ENCODE measurements around the gene C1orf53. TPM values are rescaled to one million over a fixed set of nuclear protein-coding genes. Genes with fewer than 3 reads are reported as not detected.
"Not testable (repeated sequence)": the region's sequence is repeated elsewhere in the genome, so short reads cannot be mapped to it uniquely, and the experiment has no call there.

The C1orf53 gene
- total and polyA plus RNA-seq, 5 experiments from 2014 or later, result 1.4 to 2.7 TPM; not detected in 3

- Mint-ChIP-seq H3K4me3 (peak overlapping the region in 6 of 10 donors; percentile 2 to 60 (median 32)), H3K27me3 (peaks cover 29 to 80% (median 53%) of the 10 kb centered on the region in 5 donors), H3K36me3 (no peaks in the 10 kb centered on the region), H3K9me3 (no peaks in the 10 kb centered on the region), H3K27ac (no peak overlapping the region), H3K4me1 (peaks cover 0 to 7% (median 1%) of the 10 kb centered on the region in 4 donors)
- ATAC-seq, result peak; percentile 50 to 54
- DNase-seq, result peak in 1 of 10 donors; percentile 21
- POLR2A ChIA-PET, result no interaction called here
Measured at GRCh38 chr1:197928849-197929336, 26.5 kb downstream of the C1orf53 start.

GRCh38 chr1:197933016-197933415 is 30.6 kb downstream of the C1orf53 start:
- H3K27me3 Mint-ChIP-seq, result peaks cover 13 to 66% (median 32%) of the 10 kb centered on the region in 5 donors
- H3K9me3 Mint-ChIP-seq, result no peaks in the 10 kb centered on the region
- no peak for ATAC-seq
- peaks cover 0 to 7% (median 1%) of the 10 kb centered on the region in 4 donors for H3K4me1 Mint-ChIP-seq
- H3K36me3 Mint-ChIP-seq, result no peaks in the 10 kb centered on the region
- no peak for DNase-seq
- H3K4me3 Mint-ChIP-seq, result no peak overlapping the region
- POLR2A ChIA-PET, result no interaction called here
- no peak overlapping the region for H3K27ac Mint-ChIP-seq

GRCh38 chr1:197933647-197934046 is 31.2 kb downstream of the C1orf53 start:
- no peaks in the 10 kb centered on the region for H3K36me3 Mint-ChIP-seq
- no peak for DNase-seq
- peaks cover 8 to 65% (median 29%) of the 10 kb centered on the region in 5 donors for H3K27me3 Mint-ChIP-seq
- ATAC-seq, result no peak
- H3K27ac Mint-ChIP-seq, result no peak overlapping the region
- POLR2A ChIA-PET, result no interaction called here
- H3K4me3 Mint-ChIP-seq, result no peak overlapping the region
- no peaks in the 10 kb centered on the region for H3K9me3 Mint-ChIP-seq
- peaks cover 0 to 4% (median 1%) of the 10 kb centered on the region in 4 donors for H3K4me1 Mint-ChIP-seq

GRCh38 chr1:197937381-197937780 is 35.0 kb downstream of the C1orf53 start:
- H3K4me3 Mint-ChIP-seq, result no peak overlapping the region
- H3K36me3 Mint-ChIP-seq, result no peaks in the 10 kb centered on the region
- no peak for DNase-seq
- no peak for ATAC-seq
- H3K9me3 Mint-ChIP-seq, result no peaks in the 10 kb centered on the region
- no peak overlapping the region for H3K27ac Mint-ChIP-seq
- no peaks in the 10 kb centered on the region for H3K4me1 Mint-ChIP-seq
- POLR2A ChIA-PET, result interaction anchor here (0.6 kb wide), 1 partner anchor 13 kb away, joined by 3 read pairs; no protein-coding TSS in a partner anchor
- peaks cover 5 to 31% (median 13%) of the 10 kb centered on the region in 5 donors for H3K27me3 Mint-ChIP-seq

- POLR2A ChIA-PET, result no interaction called here
- no peaks in the 10 kb centered on the region for H3K9me3 Mint-ChIP-seq
Measured at GRCh38 chr1:197937892-197938291, 35.5 kb downstream of the C1orf53 start.

GRCh38 chr1:197939159-197939980 is 36.9 kb downstream of the C1orf53 start:
- not testable (repeated sequence) for H3K4me3 Mint-ChIP-seq

More at GRCh38 chr1:197937892-197938291, 35.5 kb downstream of the C1orf53 start:
- no peak for DNase-seq
- H3K27me3 Mint-ChIP-seq, result peaks cover 5 to 29% (median 13%) of the 10 kb centered on the region in 5 donors
- no peak for ATAC-seq
- H3K36me3 Mint-ChIP-seq, result no peaks in the 10 kb centered on the region
- no peak overlapping the region for H3K4me3 Mint-ChIP-seq
- H3K27ac Mint-ChIP-seq, result no peak overlapping the region
- H3K4me1 Mint-ChIP-seq, result no peaks in the 10 kb centered on the region

GRCh38 chr1:197942042-197942441 is 39.6 kb downstream of the C1orf53 start:
- DNase-seq, result no peak
- no peak for ATAC-seq
- Mint-ChIP-seq H3K9me3 (peaks cover 0 to 4% (median 0%) of the 10 kb centered on the region in 9 donors), H3K4me3 (no peak overlapping the region), H3K36me3 (no peaks in the 10 kb centered on the region), H3K4me1 (no peaks in the 10 kb centered on the region), H3K27me3 (peaks cover 5 to 34% (median 16%) of the 10 kb centered on the region in 5 donors), H3K27ac (no peak overlapping the region)
- POLR2A ChIA-PET, result no interaction called here

More at GRCh38 chr1:197939159-197939980, 36.9 kb downstream of the C1orf53 start:
- DNase-seq, ATAC-seq, H3K9me3 Mint-ChIP-seq, H3K4me1 Mint-ChIP-seq, H3K27ac Mint-ChIP-seq, H3K36me3 Mint-ChIP-seq, POLR2A ChIA-PET: not testable (repeated sequence)
- peaks cover under 1 to 26% (median 16%) of the 10 kb centered on the region in 5 donors for H3K27me3 Mint-ChIP-seq

GRCh38 chr1:197944485-197944884 is 42.1 kb downstream of the C1orf53 start:
- ATAC-seq (no peak), DNase-seq (no peak)
- H3K36me3 Mint-ChIP-seq, result no peaks in the 10 kb centered on the region
- POLR2A ChIA-PET, result no interaction called here
- H3K27ac Mint-ChIP-seq, result peak overlapping the region in 1 of 10 donors; percentile 39
- no peak overlapping the region for H3K4me3 Mint-ChIP-seq
- H3K27me3 Mint-ChIP-seq, result peaks cover 5 to 24% (median 12%) of the 10 kb centered on the region in 5 donors
- peaks cover 14 to 18% (median 16%) of the 10 kb centered on the region in 4 donors for H3K4me1 Mint-ChIP-seq
- peaks cover 0 to 4% (median 0%) of the 10 kb centered on the region in 9 donors for H3K9me3 Mint-ChIP-seq

GRCh38 chr1:197948926-197949899 is 46.8 kb downstream of the C1orf53 start:
- H3K27ac Mint-ChIP-seq, result peak overlapping the region; percentile 15 to 92 (median 66)
- POLR2A ChIA-PET, result no interaction called here
- peak overlapping the region; percentile 13 to 76 (median 62) for H3K4me3 Mint-ChIP-seq
- peaks cover 22 to 33% (median 23%) of the 10 kb centered on the region in 4 donors for H3K4me1 Mint-ChIP-seq
- H3K9me3 Mint-ChIP-seq, result peaks cover 0 to 7% (median 0%) of the 10 kb centered on the region in 9 donors
- ATAC-seq, result peak; percentile 90 to 91
- DNase-seq, result peak in 7 of 10 donors; percentile 8 to 59 (median 33)
- no peaks in the 10 kb centered on the region for H3K36me3 Mint-ChIP-seq
- peaks cover 5 to 10% (median 8%) of the 10 kb centered on the region in 5 donors for H3K27me3 Mint-ChIP-seq

- Mint-ChIP-seq H3K36me3 (no peaks in the 10 kb centered on the region), H3K27me3 (peaks cover 0 to 1% (median 0%) of the 10 kb centered on the region in 5 donors), H3K4me3 (no peak overlapping the region), H3K9me3 (peaks cover 0 to 7% (median 0%) of the 10 kb centered on the region in 9 donors), H3K27ac (peak overlapping the region in 1 of 10 donors; percentile 71), H3K4me1 (peaks cover 22 to 33% (median 25%) of the 10 kb centered on the region in 4 donors)
- no peak for ATAC-seq
- no peak for DNase-seq
- POLR2A ChIA-PET, result interaction anchor here (0.7 kb wide), 1 partner anchor 14 kb away, joined by 3 read pairs; no protein-coding TSS in a partner anchor
Measured at GRCh38 chr1:197951089-197951488, 48.7 kb downstream of the C1orf53 start.

GRCh38 chr1:197951617-197952175 is 49.3 kb downstream of the C1orf53 start:
- H3K4me1 Mint-ChIP-seq, result peaks cover 22 to 33% (median 25%) of the 10 kb centered on the region in 4 donors
- H3K4me3 Mint-ChIP-seq, result no peak overlapping the region
- H3K27ac Mint-ChIP-seq, result peak overlapping the region in 3 of 10 donors; percentile 12 to 71 (median 27)
- peaks cover 0 to 7% (median 0%) of the 10 kb centered on the region in 9 donors for H3K9me3 Mint-ChIP-seq
- H3K27me3 Mint-ChIP-seq, result no peaks in the 10 kb centered on the region
- no peak for DNase-seq
- H3K36me3 Mint-ChIP-seq, result no peaks in the 10 kb centered on the region
- no peak for ATAC-seq
- POLR2A ChIA-PET, result no interaction called here

GRCh38 chr1:197953472-197953871 is 51.0 kb downstream of the C1orf53 start:
- H3K27ac Mint-ChIP-seq, H3K27me3 Mint-ChIP-seq, POLR2A ChIA-PET, DNase-seq, H3K4me3 Mint-ChIP-seq, ATAC-seq, H3K36me3 Mint-ChIP-seq, H3K9me3 Mint-ChIP-seq: not testable (repeated sequence)
- peaks cover 16 to 25% (median 19%) of the 10 kb centered on the region in 4 donors for H3K4me1 Mint-ChIP-seq
